A673 (cell line): ENCODE measurements around the gene PRKCB. TPM values are rescaled to one million over a fixed set of nuclear protein-coding genes. Genes with fewer than 3 reads are reported as not detected.

Experiments
- BruUV-seq: library from RNA; stranded (reverse); fragments of 400-500 nt; replicated peaks from 2 replicates; lab custom pipeline; 2021; lab: Mats Ljungman, UMichigan
- CTCF ChIA-PET: fragments of 300-600 bp; sonication (Branson Sonifier 250); formaldehyde crosslinking; loops from one replicate; lab custom pipeline; 2022; ENCODE audit warnings: antibody characterized with exemption; lab: Charles Lee
- POLR2A ChIA-PET: fragments of 300-600 bp; sonication (Branson Sonifier 250); formaldehyde crosslinking; loops from one replicate; lab custom pipeline; 2022; ENCODE audit warnings: antibody characterized with exemption; ENCODE audit not compliant: low non-redundant PET; lab: Charles Lee
- DNase-seq: peaks from one replicate; pipeline ENCODE4 v3.0.0-alpha.2; 2015; ENCODE audit warnings: low spot score
- H3K27ac ChIP-seq: fragments of 200-600 bp; sonication (generic); 2 replicates; pipeline ENCODE4 v1.5.1; 2016; ENCODE audit warnings: mixed run types, low read depth, mild to moderate bottlenecking, mixed read lengths, antibody characterized with exemption, low read length; ENCODE audit not compliant: poor library complexity, severe bottlenecking
- H3K27me3 ChIP-seq: fragments of 200-600 bp; sonication (generic); replicated peaks from 2 replicates; pipeline ENCODE4 v1.6.1; 2017; ENCODE audit warnings: mixed run types, low read depth, mild to moderate bottlenecking, mixed read lengths, antibody characterized with exemption, low read length; ENCODE audit not compliant: insufficient read depth, poor library complexity
- H3K36me3 ChIP-seq: fragments of 200-600 bp; sonication (generic); 2 replicates; pipeline ENCODE4 v1.6.1; 2016; ENCODE audit warnings: mixed run types, mild to moderate bottlenecking, mixed read lengths, antibody characterized with exemption, low read length; ENCODE audit not compliant: insufficient read depth, poor library complexity, severe bottlenecking
- H3K4me1 ChIP-seq: fragments of 200-600 bp; sonication (generic); 2 replicates; pipeline ENCODE4 v1.6.1; 2017; ENCODE audit warnings: mixed run types, mild to moderate bottlenecking, mixed read lengths, antibody characterized with exemption, low read length; ENCODE audit not compliant: insufficient read depth, poor library complexity, severe bottlenecking
- H3K4me3 ChIP-seq: fragments of 200-600 bp; sonication (generic); 2 replicates; pipeline ENCODE4 v1.5.1; 2016; ENCODE audit warnings: low read depth, mixed run types, mild to moderate bottlenecking, mixed read lengths, low read length; ENCODE audit not compliant: poor library complexity, severe bottlenecking
- H3K9me3 ChIP-seq: fragments of 200-600 bp; sonication (generic); 2 replicates; pipeline ENCODE4 v1.6.1; 2016; ENCODE audit warnings: mixed run types, low read depth, mild to moderate bottlenecking, mixed read lengths, antibody characterized with exemption, low read length; ENCODE audit not compliant: poor library complexity, severe bottlenecking
- CTCF ChIP-seq: fragments of 300-800, 200-600 bp; sonication (generic); conservative IDR thresholded peaks from 2 replicates; pipeline ENCODE4 v1.5.1; 2017; ENCODE audit warnings: low read depth, mild to moderate bottlenecking, antibody characterized with exemption, low read length, moderate library complexity, mixed read lengths
- EZH2 ChIP-seq: fragments of 200-600 bp; sonication (generic); IDR thresholded peaks from 2 replicates; pipeline ENCODE4 v1.6.1; 2017; ENCODE audit warnings: borderline replicate concordance, low read depth, mild to moderate bottlenecking, mixed read lengths, antibody characterized with exemption, low read length; ENCODE audit not compliant: poor library complexity, severe bottlenecking
- intact Hi-C: fragments of 100-400 bp; cut with micrococcal nuclease; formaldehyde crosslinking; loops from one replicate; pipeline ENCODE4 v1.10.0; 2022; ENCODE audit not compliant: unreplicated experiment
- total RNA-seq: library from RNA; stranded (reverse); gene quantifications from 2 replicates; pipeline ENCODE4 v1.2.3, GENCODE V29; 2021

The PRKCB gene
- total RNA-seq, 1 experiment from 2014 or later = 171 TPM

- CTCF ChIA-PET = no interaction called here
- peaks cover 4% of the 10 kb centered on the region for H3K4me1 ChIP-seq
- no peak overlapping the region for H3K27ac ChIP-seq
- POLR2A ChIA-PET = no interaction called here
- TF ChIP-seq CTCF (no peak), EZH2 (no peak)
- intact Hi-C loops = no loop called here
- no peak for DNase-seq
- BruUV-seq = no TSS peak
- H3K36me3 ChIP-seq = no peaks in the 10 kb centered on the region
- no peak overlapping the region for H3K4me3 ChIP-seq
- no peaks in the 10 kb centered on the region for H3K9me3 ChIP-seq
- H3K27me3 ChIP-seq = no peaks in the 10 kb centered on the region
These were observed 85.1 kb downstream of the PRKCB start for GRCh38 chr16:23920899-23921298.

GRCh38 chr16:23922406-23922805 is 86.6 kb downstream of the PRKCB start:
- Histone ChIP-seq H3K4me3 (no peak overlapping the region), H3K9me3 (no peaks in the 10 kb centered on the region), H3K27me3 (no peaks in the 10 kb centered on the region), H3K36me3 (no peaks in the 10 kb centered on the region), H3K27ac (no peak overlapping the region), H3K4me1 (peaks cover 11% of the 10 kb centered on the region)
- intact Hi-C loops = no loop called here
- no peak for DNase-seq
- POLR2A ChIA-PET = no interaction called here
- TF ChIP-seq EZH2 = no peak
- TF ChIP-seq CTCF = no peak
- CTCF ChIA-PET = no interaction called here
- no TSS peak for BruUV-seq

GRCh38 chr16:23924128-23924527 is 88.3 kb downstream of the PRKCB start:
- peak; percentile 57 for DNase-seq
- Histone ChIP-seq H3K27me3 (no peaks in the 10 kb centered on the region), H3K36me3 (no peaks in the 10 kb centered on the region), H3K9me3 (no peaks in the 10 kb centered on the region), H3K27ac (no peak overlapping the region), H3K4me1 (peaks cover 14% of the 10 kb centered on the region), H3K4me3 (no peak overlapping the region)
- ChIA-PET POLR2A (no interaction called here), CTCF (no interaction called here)
- BruUV-seq = no TSS peak
- intact Hi-C loops = no loop called here
- TF ChIP-seq CTCF (no peak), EZH2 (no peak)
